HS-5 (cell line): Measurements from ENCODE around the gene FBXO24.
A peak's percentile ranks its signal among the peaks of the same experiment; 100 is the strongest.

Experiments
- DNase-seq: peaks from one replicate; pipeline ENCODE4 v3.0.0-alpha.2; 2012; ENCODE audit warnings: low read depth

The FBXO24 gene

GRCh38 chr7:100591596-100591995, 5.5 kb downstream of the FBXO24 start:
- no peak for DNase-seq

DNA sequence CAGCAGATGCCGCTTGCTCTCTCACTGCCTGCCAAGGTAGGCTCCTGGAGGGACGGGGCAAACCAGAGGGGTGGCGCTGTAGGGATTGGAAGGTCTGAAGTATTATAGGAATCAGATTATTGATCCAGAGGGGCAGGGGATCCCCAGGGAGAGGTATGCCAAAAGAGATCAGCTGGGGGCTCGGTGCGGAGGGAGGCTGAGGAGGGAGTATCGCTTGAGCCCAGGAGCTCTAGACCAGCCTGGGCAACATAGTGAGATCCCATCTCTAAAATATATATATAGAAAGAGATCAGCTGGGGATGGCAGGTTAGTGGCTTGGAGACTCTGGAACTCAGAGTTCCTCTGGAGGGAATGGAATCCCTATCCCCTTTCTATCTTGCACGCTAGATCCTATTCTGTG, 9.1 kb downstream of the FBXO24 start:
- no peak for DNase-seq

GRCh38 chr7:100598425-100598824, 12.3 kb downstream of the FBXO24 start:
- no peak for DNase-seq

- DNase-seq: no peak
Observed at GRCh38 chr7:100599911-100600729, 14.0 kb downstream of the FBXO24 start.

DNA sequence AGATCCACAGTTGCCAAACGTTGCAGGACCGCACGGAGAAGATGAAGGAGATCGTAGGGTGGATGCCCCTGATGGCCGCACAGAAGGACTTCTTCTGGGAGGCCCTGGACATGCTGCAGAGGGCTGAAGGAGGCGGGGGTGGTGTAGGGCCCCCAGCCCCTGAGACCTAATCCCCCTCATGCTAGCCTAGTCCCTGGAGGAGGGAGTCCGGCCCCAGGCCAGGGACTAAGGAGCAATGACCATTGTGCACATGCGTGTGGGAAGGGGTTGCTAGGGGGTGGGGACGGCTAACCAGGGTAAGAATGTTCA, 14.6 kb downstream of the FBXO24 start:
- DNase-seq: no peak

DNA sequence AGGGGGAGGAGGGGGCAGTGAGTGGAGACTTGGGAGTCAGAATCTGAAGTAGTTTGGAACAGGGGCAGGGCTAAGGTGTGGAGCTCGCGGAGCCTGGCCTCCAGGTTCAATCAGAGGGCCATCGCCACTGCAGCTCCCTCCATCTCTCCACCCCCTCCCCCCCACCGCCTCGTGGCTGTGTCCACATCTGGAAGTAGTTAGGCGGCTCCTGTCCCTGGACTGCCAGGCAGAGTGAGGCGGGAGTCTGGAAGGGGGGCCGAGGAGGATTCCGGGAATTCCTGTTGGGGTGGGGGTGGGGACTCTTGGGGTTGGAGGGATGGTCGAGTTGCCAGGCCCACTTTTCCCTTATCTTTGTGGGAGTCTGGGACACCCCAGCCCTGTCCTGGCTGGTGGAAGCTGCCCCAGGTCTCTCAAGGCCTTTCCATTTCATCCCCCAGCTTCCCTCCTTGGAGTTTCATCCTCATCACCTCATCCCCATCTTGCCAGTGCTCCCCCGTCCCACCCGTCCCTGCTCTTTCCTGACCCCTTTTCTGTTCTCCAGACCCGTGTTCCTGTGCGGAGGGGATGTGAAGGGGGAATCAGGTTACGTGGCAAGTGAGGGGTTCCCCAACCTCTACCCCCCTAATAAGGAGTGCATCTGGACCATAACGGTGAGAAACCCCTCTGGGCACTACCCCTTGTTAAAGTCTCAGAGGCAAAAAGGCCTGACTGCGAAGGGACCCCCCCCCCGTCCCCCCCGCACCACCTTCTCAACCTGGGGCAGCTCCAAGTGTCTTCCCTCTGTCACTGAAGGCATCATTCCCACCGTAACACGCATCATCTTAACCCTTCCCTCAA, 17.0 kb downstream of the FBXO24 start:
- no peak for DNase-seq

DNA sequence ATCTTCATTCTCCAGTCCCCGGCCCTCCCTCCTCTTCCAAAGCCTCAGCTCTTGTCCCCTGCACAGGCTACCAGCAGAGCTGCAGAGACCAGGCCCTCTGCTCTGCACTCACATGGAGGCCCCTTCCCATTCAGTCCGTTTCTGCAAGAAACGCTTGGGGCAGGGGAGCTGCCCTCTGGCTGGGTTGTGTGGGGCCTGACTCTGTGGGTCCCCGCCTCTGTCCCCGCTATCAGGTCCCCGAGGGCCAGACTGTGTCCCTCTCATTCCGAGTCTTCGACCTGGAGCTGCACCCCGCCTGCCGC, 17.5 kb downstream of the FBXO24 start:
- DNase-seq: no peak

GRCh38 chr7:100604028-100604975, 18.2 kb downstream of the FBXO24 start:
- no peak for DNase-seq

- no peak for DNase-seq
Observed at GRCh38 chr7:100604976-100605911, 19.1 kb downstream of the FBXO24 start.

DNA sequence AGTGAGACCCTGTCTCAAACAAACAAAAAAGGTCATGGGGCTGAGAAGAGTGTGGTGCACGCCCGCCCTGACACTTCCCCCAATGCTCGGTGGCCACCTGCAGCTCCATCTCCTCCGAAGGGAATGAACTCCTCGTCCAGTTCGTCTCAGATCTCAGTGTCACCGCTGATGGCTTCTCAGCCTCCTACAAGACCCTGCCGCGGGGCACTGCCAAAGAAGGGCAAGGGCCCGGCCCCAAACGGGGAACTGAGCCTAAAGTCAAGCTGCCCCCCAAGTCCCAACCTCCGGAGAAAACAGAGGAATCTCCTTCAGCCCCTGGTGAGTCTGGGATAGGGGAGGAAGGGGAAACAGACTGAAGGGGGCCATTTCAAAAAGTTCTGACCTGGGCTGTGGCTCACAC, 20.2 kb downstream of the FBXO24 start:
- DNase-seq: no peak

DNA sequence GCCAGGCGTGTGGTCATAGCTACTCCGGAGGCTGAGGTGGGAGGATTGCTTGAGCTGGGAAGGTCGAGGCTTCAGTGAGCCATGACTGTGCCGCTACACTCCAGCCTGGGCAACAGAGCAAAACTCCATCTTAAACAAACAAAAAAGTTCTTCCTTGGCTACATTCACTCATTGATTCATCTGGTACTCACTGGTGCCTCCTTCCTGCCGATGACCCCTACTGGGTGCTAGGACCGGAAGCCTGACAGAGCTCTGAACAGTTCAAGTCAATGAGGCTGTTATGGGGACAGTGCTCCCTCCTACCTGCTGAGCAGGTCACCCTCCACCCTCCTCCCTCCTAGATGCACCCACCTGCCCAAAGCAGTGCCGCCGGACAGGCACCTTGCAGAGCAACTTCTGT, 21.0 kb downstream of the FBXO24 start:
- DNase-seq: no peak

- DNase-seq: no peak
Observed at GRCh38 chr7:100609958-100610357, 23.8 kb downstream of the FBXO24 start.

DNA sequence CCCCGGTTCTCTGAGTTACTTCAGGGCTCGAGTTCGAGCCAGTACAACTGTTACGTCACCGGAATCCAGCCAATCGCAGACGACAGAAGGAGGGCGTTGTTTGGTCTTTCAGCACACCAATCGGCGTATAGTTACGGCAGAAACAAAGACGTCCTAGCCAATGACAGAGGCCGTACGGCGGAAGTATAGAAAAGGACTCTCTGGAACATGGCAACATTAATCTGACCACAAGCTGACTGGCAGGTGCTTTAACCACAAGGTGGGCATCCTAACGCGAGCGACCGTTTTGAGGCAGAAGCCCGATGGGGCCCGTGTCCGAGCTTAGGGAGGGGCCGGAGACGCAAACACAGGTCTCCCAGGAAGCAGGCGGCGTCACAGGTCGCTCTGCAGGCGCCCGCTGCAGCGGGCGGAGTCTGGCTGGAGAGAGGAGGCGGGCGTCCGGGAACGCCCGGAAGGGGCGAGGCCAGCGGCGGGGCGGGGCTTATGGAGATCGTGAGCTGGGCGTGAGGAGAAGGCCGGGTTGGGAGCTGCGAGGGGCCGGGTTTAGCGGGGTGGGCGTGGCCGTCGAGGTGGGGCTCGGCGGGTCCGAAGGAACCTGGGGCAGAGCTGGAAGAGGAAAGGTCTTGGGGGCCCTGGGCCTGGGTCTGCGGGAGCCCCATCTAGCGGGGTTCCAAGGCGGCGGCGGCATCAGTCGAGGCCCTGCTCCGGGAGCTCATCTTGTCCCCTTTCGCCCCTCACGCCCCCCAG, 26.0 kb downstream of the FBXO24 start, which contains the start of gene MOSPD3:
Gene MOSPD3, plus strand, starts transcription at position 558 of the 747 bp plus-strand sequence. CDS start 252 bp downstream, outside the sequence.
- DNase-seq: peak; percentile 94

- no peak for DNase-seq
Observed at GRCh38 chr7:100612730-100613390, 26.7 kb downstream of the FBXO24 start.

GRCh38 chr7:100613412-100614175, 27.5 kb downstream of the FBXO24 start:
- DNase-seq: no peak

- no peak for DNase-seq
Observed at GRCh38 chr7:100614308-100614861, 28.3 kb downstream of the FBXO24 start.

- DNase-seq: no peak
Observed at GRCh38 chr7:100620239-100620638, 34.1 kb downstream of the FBXO24 start.

- no peak for DNase-seq
Observed at GRCh38 chr7:100620804-100621203, 34.7 kb downstream of the FBXO24 start.

DNA sequence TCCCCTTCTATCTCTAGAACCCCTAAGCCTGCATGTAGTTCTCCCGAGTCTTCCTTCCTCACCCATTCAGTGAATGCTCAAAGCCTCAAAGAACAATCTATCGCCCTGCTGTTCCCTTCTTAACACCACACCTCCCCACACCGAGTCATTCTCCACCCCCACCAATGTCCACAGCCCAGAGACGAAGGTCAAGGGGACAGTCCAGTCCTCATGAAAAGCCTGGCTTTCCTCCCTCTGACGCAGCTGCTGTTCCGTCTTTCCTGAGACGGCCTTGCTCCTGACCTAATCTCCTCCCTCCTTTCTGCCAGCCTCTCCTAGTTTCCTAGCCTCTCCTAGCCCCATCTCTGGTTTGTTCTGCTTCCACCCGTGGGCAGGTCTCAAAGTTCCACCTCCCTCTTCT, 35.4 kb downstream of the FBXO24 start:
- no peak for DNase-seq
